ENCODE data around the gene ELAC1.

GRCh38 chr18:51012441-51012840 lies 44.6 kb downstream of the ELAC1 start:
- no peak for TF ChIP-seq CTCF (IDR thresholded peaks at IDR 0.05; ENCODE audit: control extremely low read depth in 1 of 3, insufficient read depth in 1 of 3, low read depth in 1 of 3, low read length in 3 of 3)
- no peak for TF ChIP-seq POLR2A (IDR thresholded peaks at IDR 0.05; ENCODE audit: control extremely low read depth in 1 of 2, low read depth in 2 of 2, low read length in 2 of 2)
- TF ChIP-seq RAD21 (IDR thresholded peaks at IDR 0.05 in 1 of 2, conservative IDR thresholded peaks at IDR 0.05 in 1 of 2; ENCODE audit: low read depth in 2 of 2, low read length in 2 of 2), result no peak
- no peak for TF ChIP-seq ZNF274 (IDR thresholded peaks at IDR 0.05; ENCODE audit: borderline replicate concordance, extremely low read depth, low read length)
- no peak for TF ChIP-seq EZH2 (IDR thresholded peaks at IDR 0.05; ENCODE audit: low read depth, low read length, severe bottlenecking)
- TF ChIP-seq FOSL1 (IDR thresholded peaks at IDR 0.05; ENCODE audit: insufficient read depth, low read depth, low read length), result no peak
- TF ChIP-seq TCF12 (IDR thresholded peaks at IDR 0.05; ENCODE audit: low read depth, low read length), result no peak
- TF ChIP-seq CEBPB (IDR thresholded peaks at IDR 0.05; ENCODE audit: low read depth, low read length), result no peak
- TF ChIP-seq POLR2AphosphoS5 (IDR thresholded peaks at IDR 0.05; ENCODE audit: low read depth, low read length), result no peak
- TF ChIP-seq RFX5 (IDR thresholded peaks at IDR 0.05; ENCODE audit: borderline replicate concordance, low read depth, low read length), result no peak
- TF ChIP-seq USF2 (IDR thresholded peaks at IDR 0.05; ENCODE audit: low read length), result no peak
- no peak for TF ChIP-seq BCL11A (IDR thresholded peaks at IDR 0.05; ENCODE audit: low read depth in 2 of 2, low read length in 2 of 2)
- TF ChIP-seq JUN (IDR thresholded peaks at IDR 0.05; ENCODE audit: low read depth, low read length), result no peak

All from H1 (cell line).